GM19193 (cell line): ENCODE measurements around the gene PDK2.

Source experiments
- POLR2A ChIP-seq: IDR thresholded peaks from 4 replicates; pipeline ENCODE4 v1.6.1; 2011; ENCODE audit not compliant: insufficient read depth, insufficient read length; ENCODE audit errors: extremely low read depth

Gene PDK2

DNA sequence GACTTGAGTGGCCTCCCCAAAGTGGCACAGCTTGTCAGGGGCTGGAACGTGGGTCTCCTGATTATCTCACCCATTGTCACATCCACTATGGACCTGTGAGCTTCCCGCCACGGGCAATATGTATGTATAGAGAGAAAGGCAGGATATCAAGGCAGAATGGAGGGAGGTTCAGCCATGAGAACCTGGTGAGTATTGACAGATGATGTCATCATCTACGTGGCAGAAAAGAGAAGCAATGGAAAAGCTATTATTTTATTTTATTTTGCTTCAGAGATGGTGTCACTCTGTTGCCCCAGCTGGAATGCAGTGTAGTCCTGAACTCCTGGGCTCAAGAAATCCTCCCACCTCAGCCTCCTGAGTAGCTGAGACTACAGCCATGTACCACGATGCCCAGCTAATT lies 13.4 kb upstream of the PDK2 start:
- no peak for TF ChIP-seq POLR2A

DNA sequence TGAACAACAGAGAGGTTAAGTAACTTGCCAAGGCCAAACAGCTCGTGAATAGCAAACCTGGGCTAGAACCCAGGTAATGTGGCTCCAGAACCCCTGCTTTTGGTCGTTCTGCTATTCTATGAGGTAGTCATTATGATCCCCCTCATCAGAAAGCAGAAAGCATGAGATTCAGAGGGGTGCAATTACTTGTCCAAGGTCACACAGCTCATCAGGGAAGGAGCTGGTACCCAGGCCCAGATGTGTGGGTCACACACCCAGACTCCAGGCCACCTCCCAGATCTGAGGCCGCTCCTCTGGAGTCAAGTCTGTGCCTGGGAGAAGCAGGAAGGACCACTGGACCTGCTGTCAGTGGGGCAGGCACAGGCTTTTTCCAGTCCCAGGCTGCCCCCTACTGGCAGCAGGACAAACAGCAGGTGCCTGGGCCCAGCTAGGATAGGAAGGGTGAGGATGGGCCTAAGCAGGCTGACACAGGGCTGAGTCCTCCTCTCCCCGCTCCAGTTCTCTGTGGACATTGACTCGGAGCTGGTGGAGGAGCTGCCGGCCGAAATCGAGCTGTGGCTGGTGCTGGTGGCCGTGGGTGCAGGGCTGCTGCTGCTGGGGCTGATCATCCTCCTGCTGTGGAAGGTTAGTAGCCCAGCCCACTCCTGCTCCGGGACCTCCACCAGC lies 7.8 kb upstream of the PDK2 start:
- no peak for TF ChIP-seq POLR2A

DNA sequence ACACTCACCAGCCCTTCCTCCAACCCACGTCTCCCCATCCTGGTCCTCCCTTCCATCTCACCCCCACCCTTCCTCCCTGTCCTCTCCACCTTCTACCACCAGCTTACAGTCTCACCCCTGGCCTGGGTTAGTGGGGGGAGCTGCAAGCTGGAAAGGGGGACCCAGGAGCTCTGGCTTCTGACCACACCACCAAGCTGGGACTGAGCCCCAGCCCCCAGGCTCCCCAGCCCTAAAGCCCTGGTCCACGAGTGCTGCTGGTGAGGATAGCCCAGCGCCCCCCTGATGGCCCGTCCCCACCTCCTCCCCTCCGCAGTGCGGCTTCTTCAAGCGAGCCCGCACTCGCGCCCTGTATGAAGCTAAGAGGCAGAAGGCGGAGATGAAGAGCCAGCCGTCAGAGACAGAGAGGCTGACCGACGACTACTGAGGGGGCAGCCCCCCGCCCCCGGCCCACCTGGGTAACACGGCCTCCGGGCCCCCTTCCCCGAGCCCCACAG lies 7.2 kb upstream of the PDK2 start:
- TF ChIP-seq POLR2A = no peak

DNA sequence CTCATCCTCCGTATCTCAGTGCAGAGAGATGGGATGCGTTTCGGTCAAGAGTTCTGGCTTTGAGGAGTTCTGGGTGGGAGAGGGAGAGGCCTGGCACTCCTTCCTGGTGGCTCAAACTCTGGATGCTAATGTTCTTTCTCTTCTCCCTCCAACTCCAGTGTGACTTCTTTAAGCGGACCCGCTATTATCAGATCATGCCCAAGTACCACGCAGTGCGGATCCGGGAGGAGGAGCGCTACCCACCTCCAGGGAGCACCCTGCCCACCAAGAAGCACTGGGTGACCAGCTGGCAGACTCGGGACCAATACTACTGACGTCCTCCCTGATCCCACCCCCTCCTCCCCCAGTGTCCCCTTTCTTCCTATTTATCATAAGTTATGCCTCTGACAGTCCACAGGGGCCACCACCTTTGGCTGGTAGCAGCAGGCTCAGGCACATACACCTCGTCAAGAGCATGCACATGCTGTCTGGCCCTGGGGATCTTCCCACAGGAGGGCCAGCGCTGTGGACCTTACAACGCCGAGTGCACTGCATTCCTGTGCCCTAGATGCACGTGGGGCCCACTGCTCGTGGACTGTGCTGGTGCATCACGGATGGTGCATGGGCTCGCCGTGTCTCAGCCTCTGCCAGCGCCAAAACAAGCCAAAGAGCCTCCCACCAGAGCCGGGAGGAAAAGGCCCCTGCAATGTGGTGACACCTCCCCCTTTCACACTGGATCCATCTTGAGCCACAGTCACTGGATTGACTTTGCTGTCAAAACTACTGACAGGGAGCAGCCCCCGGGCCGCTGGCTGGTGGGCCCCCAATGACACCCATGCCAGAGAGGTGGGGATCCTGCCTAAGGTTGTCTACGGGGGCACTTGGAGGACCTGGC lies 6.0 kb upstream of the PDK2 start:
- no peak for TF ChIP-seq POLR2A

DNA sequence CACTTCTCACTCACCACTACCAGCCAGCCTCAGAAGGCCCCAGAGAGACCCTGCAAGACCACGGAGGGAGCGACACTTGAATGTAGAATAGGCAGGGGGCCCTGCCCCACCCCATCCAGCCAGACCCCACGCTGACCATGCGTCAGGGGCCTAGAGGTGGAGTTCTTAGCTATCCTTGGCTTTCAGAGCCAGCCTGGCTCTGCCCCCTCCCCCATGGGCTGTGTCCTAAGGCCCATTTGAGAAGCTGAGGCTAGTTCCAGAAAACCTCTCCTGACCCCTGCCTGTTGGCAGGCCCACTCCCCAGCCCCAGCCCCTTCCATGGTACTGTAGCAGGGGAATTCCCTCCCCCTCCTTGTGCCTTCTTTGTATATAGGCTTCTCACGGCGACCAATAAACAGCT lies 5.1 kb upstream of the PDK2 start:
- TF ChIP-seq POLR2A = no peak

DNA sequence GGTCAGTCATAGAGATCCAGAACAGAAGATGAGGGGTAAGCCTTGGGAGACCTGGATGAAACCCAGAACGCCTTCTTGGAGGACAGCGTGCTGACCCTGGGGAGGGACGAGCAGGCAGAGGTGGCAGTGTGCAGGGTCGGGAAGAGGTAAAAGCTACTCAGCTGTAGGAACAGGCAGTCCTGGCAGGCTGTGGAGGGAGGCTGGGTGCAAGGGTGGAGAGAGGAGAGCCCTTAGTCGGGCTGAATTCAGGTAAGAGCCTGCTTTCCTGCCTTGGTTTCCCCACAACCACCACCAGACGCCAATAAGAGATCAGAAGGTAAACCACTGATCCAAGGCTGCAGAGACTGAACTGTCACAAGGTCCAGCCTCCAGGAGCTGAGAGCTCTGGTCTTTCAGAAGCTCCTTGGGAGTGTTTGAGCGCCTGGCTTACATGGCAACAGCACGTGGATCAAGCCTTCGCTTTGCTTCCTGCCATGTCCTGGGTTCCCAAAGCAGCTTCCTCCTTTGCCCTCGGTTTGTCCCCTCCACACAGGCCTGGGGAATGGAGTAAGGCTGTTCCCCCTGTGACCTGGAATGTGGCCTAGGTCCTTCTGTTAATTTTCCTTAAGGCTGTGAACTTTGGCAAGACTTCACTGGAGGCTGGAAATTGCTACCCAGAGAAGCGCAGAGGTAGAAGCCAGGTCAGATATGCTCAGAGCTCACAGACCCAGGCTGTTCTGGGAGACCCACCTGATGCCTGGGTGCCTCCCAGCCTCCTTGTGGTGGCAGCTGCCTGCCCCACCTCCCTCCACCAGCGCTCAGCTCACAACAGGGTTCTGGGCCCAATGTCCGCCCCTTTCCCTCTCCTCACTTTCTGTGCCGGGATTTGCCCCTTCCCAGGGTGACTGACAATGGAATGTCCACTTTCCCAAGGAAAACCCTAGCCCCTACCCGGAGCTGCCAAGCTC lies 3.9 kb upstream of the PDK2 start:
- no peak for TF ChIP-seq POLR2A

DNA sequence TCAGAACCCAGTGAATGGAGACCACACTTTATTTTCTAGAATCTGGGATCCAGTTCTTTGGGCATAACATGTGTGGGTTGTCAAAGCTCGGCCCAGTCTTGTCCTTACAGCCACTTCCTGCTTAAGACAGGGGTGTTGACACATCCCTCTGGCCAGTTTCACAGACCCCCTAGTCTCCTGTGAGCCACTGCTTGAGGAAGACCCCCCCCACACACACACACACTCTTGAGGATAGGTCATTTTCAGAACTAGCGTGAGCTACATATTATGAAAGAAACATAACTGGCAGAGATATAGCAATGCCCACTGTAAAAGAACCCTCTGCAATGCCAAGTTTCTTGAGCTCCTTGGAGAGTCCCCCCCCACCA lies 3.2 kb upstream of the PDK2 start:
- TF ChIP-seq POLR2A = no peak

DNA sequence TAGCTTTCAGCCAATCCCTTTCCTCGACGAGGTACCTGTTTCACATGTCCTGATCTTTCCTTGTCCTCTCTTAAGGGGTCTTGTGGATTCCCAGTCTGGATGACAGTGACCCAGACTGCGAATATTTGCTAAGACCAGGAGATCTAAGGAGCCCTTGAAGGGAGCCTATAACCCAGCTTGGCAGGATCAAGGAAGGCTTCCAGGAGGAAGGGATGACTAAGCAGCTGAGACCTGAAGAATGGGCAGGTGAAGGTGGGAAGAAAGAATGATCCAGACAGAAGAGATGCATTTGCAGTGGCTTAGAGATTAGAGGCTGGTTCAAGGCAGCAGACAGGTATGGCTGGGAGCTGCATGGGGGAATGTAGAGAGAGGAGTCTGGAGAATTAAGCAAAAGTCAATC lies 1.9 kb upstream of the PDK2 start:
- no peak for TF ChIP-seq POLR2A

DNA sequence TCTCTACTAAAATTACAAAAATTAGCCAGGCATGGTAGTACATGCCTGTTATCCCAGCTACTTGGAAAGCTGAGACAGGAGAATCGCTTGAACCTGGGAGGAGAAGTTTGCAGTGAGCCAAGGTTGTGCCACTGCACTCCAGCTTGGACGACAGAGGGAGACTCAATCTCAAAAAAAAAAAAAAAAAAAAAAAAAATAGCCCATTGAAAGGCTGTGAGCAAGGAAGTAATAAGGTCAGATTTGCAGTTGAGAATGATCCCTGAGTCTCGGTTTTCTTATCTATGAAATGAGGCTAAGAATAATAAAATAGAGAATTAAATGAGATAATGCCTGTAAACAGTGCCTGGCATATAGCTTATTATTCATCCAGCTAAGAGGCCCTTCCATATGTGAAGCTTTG lies 1.3 kb upstream of the PDK2 start:
- TF ChIP-seq POLR2A = no peak

DNA sequence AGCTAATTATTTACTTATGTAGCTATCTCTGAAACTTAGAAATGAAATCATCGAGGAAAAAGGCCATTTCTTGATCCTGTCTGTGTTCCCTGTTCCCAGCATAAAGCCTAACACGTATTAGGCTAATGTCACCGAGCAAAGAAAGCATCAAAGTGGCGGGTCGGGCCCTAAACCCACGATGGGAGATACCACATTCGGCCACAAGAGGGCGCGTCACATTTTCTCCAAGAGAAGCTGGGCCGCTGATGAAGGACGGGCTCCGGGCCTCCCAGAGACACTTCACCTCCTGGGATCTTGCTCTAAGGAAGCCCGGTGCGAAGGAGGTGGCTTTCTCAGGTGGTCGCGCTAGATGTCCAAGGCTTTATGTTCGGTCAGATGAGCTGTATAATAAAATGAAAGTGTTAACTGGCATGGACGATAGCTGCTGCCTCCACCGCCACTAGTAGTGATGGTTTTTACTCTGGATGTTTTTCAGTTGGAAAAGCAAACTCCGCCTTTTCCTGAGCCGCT lies 853 bp upstream of the PDK2 start:
- no peak for TF ChIP-seq POLR2A

DNA sequence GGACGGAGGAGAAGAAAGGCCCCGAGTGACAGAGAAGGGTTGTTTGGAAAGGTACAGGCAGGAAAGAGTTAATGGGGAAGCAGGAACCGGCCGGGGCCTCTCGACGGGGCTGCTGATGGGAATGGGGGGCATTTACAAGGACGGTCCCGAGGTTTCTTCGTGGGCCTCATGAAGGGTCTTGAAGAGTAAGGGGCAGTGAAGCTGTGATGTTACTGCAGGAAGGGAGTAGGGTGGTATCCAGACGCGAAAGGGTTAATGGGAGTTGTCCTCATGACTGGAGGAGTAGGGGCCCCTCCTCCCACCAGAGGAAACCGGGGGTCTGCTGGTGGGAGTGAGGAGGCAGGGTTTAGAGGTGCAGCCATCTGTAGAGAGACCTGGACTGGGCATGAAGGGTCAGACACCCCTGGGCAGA lies 481 bp downstream of the PDK2 start:
- no peak for TF ChIP-seq POLR2A

DNA sequence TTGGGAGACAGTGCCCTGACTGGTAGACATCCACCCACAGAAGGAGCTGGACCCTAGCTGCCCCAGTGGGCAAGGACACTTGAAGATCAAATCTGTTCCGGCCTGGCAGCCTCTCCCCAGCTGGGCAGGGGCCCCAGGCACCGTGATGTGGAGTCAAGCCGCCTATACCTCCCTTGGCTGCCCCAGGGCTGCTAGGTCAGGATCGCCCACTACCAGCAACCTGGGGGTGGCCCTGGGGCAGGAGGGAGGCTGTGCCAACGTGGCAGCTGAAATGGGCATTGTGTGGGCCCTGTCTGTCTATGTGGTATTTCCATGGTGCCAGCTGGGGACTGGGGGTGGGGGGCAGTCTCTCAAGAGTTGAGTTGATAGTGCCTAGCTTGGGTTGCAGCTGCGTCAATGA lies 941 bp downstream of the PDK2 start:
- no peak for TF ChIP-seq POLR2A

DNA sequence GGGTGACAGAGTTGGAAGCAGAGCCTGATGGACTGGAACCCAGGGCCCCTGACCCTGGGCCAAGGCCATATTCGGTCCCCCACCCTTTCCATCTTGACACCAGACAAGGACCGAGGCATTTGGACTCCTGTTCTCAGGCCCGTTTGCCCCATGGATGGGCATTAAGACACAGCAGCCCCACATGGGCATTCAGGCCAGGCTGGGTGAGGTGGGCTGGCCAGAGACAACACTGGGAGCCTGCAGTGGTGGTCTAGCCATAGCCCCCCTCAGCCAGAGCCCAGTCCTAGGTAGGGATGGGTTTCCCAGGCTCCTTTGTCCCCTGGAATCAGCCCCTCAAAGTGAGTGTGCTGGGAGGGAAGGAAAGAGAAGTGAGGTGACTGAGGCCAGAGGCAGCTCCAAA lies 1.6 kb downstream of the PDK2 start:
- TF ChIP-seq POLR2A = no peak

DNA sequence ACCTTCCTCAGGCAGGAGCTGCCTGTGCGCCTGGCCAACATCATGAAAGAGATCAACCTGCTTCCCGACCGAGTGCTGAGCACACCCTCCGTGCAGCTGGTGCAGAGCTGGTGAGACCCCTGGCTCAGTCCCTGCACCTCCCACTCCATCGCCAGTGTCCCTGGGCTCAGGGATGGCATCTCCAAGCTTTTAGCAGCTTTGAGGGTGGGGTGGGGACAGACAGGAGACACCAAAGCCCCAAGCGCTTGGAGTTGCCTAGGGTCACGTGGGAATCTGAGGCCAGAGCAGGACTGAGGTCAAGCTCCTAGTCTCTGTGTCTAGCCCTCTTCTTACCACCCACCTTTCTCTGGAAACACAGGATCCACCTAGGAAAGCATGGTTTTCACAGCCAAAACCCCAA lies 2.3 kb downstream of the PDK2 start:
- no peak for TF ChIP-seq POLR2A

DNA sequence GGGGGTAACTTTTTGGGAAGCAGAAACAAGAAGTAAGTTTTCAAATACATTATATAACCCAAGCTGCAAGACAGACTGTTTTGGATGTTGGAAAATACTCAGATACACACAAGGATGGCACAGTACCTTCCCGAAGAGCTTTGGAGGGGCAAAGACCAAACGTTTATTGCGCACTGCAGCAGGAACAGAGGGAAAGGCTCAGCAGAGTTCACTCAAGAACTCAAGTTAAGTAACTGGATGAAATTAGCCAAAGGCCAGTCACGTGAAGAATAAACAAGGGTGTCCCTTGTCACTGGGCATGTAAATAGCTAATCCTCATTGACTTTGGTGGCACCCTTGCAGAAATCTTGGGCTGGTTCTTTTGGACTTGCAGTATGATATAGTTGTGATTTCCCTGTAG lies 2.8 kb downstream of the PDK2 start:
- TF ChIP-seq POLR2A = no peak
